AG10803 (cell line): ENCODE data around the gene ARHGAP23.

ENCODE experiments used
- DNase-seq: peaks from one replicate; pipeline ENCODE4 v3.0.0; 2010; ENCODE audit warnings: low read depth
- H3K4me3 ChIP-seq: 2 replicates; pipeline ENCODE4 v1.5.1; 2011; ENCODE audit warnings: mild to moderate bottlenecking, low read length, control low read depth
- TF ChIP-seq, protein P1 (sequence below): conservative IDR thresholded peaks from 2 replicates; pipeline ENCODE4 v1.5.1; 2011; ENCODE audit warnings: mild to moderate bottlenecking, low read length, control low read depth, inconsistent platforms

ARHGAP23 gene

DNA sequence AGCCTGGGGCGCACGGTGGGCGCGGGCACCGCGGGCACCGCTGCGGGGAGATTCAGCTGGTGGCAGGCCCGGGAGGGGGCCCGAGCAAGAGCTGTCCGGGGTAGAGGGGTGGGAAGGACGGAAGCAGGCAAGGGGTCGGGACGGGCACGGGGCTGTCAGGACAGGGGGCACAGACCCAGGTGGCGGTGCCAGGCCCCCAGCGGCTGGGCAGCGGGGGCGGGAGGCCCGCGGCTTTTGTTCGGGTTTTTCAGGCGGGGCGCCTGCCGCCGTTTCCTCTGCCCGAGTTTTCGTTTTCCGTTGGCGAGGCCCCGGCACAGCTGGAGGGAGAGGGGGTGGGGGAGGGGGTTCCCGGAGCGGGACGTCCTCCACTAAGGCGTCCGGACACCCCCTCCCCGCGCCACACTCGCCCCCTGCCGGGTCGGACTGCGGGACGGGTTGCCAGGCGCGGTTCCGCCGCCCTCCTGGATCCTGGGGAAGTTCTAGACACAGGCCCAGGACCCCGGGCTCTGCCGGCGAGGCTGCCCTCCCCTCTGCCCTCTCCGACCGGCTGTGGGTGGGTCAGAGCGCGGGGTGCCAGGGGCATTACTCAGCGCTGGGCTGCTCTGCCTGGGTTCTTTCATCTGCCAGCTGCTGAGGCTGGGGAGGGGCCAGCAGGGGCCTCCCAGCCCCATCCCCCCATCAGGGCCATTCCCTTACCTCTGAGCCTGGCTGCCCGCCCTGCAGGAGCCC, 543 bp downstream of the ARHGAP23 start:
- peak overlapping the region; percentile 63 for H3K4me3 ChIP-seq

DNA sequence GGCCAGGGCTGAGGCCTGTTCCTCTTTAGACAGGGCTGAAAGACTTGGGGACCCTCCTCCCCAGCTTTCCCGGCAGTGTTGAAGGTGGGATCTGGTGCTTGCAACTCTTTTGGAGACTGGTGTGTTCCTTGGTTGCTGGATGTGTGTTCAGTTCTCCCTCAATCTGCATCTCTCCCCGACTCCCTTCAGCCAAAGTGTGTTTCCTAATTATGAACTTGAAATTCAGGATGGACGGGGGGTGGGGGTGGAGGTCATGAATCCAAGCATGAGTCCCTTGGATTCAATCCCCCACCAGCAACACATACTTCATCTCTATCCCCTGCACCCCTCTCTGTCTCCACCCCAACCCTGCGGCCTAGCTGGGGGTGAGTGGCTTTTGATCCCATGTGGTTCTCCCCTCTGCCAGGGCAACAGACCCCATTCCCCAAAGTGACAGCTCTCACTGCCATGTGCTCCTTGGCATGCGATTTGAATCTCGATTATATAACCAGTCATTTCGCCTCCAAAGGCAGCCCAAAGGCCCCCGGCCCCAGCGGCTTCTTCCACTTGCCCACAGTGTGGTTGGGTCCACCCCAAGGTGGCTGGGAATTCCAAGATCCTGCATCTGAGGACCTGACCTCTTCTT, 1.3 kb downstream of the ARHGAP23 start:
- TF ChIP-seq, protein P1, sequence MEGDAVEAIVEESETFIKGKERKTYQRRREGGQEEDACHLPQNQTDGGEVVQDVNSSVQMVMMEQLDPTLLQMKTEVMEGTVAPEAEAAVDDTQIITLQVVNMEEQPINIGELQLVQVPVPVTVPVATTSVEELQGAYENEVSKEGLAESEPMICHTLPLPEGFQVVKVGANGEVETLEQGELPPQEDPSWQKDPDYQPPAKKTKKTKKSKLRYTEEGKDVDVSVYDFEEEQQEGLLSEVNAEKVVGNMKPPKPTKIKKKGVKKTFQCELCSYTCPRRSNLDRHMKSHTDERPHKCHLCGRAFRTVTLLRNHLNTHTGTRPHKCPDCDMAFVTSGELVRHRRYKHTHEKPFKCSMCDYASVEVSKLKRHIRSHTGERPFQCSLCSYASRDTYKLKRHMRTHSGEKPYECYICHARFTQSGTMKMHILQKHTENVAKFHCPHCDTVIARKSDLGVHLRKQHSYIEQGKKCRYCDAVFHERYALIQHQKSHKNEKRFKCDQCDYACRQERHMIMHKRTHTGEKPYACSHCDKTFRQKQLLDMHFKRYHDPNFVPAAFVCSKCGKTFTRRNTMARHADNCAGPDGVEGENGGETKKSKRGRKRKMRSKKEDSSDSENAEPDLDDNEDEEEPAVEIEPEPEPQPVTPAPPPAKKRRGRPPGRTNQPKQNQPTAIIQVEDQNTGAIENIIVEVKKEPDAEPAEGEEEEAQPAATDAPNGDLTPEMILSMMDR: no peak
- DNase-seq: no peak
- peak overlapping the region; percentile 63 for H3K4me3 ChIP-seq

More for the DNA sequence above, 543 bp downstream of the ARHGAP23 start:
- peak; percentile 65 for DNase-seq
- TF ChIP-seq, protein P1: no peak

DNA sequence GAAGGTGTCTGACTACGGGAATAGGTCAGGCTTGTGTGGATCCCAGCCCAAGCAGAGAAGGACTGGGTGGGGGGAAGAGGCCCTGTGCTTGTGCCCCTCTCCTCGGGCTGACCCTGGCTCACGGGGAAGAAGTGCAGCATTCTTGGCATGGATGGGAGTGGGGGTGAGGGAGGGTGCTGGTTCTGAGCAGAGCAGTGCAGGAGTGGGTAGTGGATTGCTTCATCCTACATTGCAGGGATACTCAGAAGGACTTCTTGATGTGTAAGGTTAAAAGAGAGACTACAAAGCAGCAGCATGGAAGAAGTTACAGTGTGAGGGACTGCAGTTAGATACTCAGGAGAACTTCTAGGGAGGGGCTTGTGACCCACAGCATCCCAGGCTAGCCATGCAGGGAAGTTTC, 2.1 kb downstream of the ARHGAP23 start:
- TF ChIP-seq, protein P1: no peak
- peak; percentile 77 for DNase-seq
- H3K4me3 ChIP-seq: peak overlapping the region; percentile 63

DNA sequence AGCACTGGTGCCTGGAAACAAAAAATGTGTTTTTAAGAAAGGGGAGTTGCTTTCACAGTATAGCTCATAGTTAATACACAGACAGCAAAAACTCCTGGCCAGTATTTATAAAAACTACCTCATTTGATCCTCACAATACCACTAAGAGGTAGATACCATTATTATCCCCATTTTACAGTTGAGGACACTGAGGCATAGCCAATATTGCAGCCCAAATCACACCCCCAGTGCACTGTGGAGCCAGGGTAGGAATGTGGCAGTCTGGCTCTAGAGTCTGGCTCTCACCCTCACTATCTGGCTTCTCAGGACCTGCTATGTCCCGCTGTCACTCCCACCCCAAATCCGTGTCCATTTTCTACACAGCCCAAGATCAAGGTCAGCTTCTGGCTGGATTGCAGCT, 2.6 kb downstream of the ARHGAP23 start:
- DNase-seq: no peak
- TF ChIP-seq, protein P1: no peak
- no peak overlapping the region for H3K4me3 ChIP-seq

DNA sequence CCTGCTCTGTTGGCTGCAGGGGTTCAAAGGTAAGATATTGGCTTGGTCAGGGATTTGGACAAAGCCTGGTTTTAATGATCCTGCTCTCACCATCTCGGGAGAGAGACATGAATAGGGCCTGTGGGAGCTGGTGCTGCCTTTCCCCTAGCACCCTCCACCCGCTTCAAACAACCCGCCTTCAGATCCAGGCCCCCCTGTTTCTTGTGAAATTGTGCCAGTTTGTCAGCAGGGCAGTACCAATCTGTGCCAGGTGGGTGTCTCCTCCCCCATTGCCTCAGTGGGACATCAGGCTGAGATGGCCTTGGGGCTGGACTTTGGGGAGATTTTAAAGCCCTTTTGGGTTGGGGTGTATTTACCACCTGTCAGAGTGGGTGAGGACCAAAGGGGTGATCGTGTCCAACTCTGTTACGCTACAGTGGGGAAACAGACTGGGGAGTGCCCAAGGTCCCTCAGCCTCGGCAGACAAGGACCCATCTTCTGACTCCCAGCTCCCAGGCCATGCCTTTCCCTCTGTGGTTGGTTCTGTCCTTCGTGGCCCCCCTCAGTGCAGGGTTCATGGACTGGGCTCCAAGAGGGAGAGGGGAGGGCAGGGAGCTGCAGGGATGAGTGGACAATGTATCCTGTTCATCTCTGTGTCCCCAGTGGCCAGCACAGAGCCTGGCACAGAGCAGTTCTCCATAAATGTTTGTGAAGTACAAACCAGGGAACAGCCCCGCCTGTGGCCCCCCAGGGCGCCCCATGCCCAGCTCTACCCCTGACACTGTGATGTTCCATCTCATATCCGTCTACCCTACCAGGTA, 3.3 kb downstream of the ARHGAP23 start:
- TF ChIP-seq, protein P1: no peak
- no peak overlapping the region for H3K4me3 ChIP-seq
- DNase-seq: no peak

DNA sequence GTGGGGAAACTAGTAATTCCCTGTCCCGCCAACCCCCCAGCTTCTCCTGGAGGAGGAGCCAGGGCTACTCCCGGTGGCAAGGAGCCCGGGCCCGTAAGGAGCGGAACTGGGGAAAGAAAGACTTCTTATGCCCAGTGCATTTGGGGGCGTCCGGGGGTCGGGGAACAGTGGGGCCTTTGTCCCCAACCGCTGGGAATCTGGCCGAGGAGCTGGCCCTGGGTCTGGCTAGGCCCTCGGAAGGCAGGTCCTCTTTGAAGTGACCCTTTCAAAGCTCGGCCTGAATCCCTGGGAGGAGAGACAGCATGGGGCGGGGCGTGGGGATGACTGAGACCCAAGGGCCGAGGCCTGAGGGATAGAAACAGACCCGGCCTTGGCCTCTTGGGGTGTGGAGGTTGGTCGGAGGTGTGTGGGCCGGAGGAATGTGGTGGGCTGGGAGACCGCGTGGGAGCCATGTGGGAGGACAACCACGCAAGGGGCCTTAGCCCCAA, 6.0 kb downstream of the ARHGAP23 start:
- no peak for DNase-seq
- TF ChIP-seq, protein P1: no peak

More for the DNA sequence above, 6.0 kb downstream of the ARHGAP23 start:
- no peak overlapping the region for H3K4me3 ChIP-seq
